HG02885 (cell line): ENCODE results near the gene PTPN20.

Experiments used
- ATAC-seq: cut with Tn5 transposase; IDR thresholded peaks from one replicate; pipeline ENCODE4 v1.9.1; 2021; ENCODE audit warnings: mild to moderate bottlenecking; ENCODE audit not compliant: unreplicated experiment, poor library complexity

PTPN20 gene

DNA sequence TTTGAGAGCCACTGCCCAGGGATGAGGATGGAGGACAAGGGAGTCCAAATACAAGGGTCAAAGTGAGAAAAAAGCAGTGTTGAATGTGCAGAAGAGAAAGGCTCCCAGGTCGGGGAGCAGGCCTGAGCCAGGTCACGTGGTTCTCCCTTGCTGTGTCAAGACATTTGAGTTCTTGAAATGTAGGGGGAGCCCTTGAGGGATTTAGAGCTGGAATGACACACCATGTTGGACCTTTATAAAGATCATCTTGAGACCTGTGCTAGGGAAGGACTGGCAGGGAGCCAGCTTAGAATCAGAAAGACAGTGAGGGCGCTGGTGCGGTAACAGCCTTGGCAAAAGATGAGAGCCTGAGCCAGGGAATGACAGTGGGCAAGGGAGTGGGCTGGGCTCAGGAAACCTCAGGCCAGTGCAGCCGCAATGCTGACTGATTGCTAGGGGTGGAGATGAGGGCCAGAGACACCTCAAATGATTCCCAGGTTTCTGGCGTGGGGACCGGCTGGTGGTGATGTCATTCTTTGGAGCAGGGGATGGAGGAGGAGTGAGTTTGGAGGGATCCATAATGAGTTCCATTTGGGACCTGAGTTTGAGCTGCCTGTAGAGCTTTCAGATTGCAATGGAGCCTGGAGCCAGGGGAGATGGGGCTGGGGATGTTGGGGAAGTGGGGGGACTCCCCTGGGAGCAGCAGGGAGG is 120.1 kb downstream of the PTPN20 start:
- ATAC-seq, result no peak

DNA sequence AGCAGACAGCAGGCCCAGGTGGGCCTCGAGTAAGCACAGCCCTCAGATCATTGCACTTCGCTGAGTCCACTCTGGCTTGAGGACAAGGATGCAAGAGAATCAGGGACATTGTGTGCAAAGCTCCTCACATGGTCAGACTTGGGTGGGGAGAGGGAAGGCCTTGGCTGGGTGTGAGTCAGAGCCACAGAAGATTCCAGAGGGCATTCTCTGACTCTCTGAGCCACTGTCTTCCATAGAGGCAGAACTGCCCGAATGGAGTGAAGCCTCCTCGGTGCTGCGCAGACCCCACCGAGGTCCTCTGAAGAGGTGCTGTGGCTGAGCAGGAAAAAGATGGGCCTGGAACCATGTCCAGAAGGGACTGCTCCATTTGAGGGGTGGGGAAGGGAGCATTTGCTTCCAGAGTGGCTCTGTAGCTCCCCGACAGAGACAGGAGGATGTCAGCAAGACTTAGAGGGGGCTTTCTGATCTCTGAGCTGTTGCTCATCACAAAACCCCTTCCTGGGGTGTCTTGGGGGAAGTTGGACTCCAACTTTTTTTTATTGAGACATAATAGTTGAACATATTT is 120.8 kb downstream of the PTPN20 start:
- no peak for ATAC-seq

DNA sequence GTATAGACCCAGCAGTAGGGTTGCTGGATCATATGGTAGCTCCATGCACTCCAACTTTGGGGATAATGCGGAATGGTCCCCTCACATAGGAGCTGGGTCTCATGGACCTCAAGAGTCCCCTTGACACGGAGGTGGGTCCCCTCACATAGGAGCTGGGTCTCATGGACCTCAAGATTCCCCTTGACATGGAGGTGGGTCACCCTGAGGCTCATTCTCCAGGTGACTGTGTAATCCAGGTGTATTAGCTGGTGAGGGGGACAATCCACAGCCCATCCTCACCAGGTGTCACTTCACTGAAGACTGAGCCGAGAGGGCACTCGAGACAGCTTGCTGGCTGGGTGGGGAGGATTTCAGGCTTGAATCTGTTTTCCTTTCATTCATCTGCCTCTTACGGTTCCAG is 121.9 kb downstream of the PTPN20 start:
- ATAC-seq, result no peak

DNA sequence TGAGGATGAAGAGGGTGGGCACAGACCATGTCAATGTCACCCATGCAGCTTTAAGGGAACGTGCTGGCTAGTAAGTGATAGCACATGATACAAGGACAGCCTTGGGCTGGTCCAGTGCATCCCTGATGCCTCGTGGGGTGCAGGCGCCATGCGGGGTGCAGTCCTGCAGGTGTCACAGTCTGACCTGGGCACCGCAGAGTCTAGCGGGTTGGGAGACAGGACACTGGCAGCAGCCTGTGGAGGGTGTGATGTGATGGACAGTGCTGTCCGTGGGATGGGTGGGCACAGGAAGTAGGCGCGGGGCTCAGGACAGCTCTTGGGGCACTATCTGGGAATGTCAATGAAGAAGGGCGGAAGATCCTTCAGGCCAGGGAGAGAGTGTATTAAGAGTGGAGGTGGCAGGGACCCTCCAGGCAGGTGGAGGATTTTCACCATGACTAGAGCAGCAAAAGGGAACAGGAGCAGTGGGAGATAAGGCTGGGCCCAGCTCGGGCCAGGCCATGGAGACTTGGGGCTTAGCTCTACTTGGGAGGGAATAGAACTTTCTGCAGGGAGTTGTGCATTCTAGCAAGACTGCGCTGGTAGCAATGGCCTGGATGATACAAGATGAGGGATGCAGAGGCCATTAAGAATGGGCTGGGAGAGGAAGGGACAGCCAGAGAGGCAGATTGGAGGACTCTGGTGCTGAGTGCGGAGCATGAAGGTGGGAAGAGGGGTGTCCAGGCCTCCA is 122.5 kb downstream of the PTPN20 start:
- no peak for ATAC-seq

DNA sequence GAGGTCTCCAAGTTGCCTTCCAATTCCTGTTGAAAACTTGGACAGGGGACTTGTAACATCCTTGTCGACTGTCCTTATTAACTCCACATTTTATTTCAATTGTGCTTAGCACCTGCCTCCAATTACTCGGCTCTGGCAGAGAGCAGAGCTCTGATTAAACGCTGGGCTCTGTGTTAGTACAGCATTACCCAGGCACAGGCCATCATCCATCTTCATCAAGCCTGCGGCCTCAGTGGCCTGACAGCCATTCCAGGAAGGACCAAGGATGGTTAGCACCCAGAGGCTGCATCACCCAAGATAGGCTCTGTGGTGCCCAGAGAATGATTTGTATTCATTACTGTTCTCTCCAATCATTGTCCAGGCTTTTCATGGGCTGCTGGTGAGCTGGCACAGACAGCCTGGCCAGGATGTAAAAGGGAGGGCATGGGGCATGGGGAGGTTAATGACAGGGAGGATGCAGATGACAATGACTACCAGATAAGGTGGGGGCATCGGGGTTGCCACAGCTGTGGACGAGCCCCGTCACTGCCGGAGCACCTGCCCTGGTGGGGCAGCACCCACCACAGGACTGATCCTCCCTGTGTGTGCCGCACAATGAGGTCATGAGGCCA is 123.3 kb downstream of the PTPN20 start:
- ATAC-seq, result no peak

DNA sequence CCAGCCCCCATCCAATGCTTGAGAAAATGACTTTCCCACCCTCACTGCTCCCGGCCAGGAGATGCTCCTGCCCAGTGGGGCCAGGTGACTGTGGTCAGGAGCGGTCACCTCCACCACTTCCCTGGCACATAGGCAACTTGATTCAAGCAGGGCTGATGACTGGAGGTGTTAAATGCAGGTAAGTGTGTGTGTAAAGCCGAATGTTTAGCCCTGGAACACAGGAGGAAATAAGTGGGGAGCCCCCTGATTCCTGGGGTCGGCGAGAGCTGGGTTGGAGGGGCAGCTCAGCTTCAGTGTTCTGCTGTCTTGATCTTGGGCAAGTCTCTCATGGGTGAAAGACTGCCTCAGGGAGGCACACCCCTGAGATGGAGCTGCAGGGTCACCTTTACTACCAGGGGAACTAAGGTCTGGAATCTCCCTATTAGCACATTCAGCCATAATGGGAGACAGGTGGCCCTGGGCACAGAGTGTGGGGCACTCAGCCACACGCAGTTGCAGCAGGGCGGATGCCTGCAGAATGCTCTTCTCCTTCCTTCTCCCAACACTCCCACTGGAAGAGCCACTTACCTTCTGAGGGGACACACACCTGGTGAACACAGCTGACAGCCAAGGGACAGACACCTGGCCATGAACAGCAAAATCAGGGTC is 124.1 kb downstream of the PTPN20 start:
- no peak for ATAC-seq

DNA sequence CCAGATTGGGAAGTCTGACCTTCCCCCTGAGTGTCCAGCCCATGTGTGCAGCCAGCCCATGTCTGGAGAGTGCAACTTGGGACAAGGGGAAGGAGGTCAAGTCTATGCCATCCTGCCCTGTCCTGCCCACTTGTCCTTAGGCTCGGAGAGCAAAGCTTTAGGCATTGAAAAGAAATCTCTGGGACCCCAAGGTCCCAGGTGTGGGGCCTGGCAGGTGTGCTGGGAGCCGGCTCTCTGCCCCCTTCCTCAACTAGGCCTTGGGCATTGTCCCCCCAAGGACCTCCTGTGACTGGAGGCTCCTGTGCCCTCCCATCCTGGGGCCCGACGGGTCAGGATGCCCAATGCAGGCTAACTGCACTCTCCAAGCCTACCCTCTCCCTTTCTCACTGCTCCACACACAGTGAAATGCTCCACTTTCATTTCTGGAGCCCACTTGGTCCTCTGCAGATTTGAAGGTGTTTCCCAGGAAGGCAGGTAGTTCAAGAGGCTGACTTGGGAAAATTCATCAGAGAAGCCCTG is 124.7 kb downstream of the PTPN20 start:
- ATAC-seq, result no peak

DNA sequence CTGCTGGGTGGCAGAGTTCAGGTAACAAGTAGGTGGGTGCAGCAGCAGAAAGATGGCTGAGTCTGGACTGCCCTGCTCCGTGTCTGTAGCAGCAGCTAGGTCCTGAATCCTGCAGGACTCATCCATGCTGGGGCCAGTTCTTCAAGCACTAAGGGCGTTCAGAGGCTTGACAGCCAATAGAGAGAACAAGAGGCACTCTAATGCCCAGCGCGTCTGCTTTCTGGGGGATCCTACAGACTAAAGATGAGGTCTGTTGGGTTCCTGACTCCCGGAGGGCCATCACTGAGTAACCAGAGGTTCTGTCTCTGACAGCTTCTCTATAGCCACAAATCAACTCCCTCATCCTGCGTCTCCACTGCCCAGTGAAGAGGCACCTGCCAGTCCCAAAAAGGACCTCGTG is 125.5 kb downstream of the PTPN20 start:
- no peak for ATAC-seq

DNA sequence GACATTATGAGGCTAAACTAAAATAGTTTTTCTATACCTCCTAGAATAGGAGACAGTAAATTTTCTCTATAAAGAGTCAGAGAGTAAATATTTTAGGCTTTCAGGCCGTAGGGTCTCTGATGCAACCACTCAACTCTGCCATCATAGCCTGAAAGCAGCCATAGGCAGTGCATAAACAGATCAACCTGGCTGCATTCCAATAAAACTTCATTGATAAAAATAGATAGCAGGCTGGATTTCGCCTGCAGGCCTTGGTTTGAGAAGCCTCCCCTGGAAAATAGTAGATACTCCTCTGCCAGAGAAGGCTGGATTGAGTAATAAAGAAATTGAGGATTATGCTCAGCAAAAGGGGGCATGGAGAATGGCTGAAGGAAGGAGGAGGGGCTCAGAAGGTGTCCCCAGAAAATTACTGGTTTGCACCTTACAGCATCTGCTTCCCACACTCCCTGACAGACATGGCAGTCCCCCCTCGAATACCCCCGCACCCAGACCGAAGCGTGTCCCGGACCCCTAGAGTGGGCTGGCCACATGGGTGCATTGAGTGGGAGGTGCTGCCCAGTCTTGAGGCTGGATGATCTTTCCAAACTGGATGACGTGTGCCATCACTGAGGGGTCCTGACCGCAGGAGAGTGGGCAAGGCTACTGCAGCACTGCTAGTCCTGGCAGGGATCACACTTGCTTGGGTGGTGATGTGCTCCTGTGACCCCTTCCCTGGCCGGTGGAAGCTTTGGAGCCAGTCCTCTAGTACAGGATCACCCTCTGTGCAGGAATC is 126.6 kb downstream of the PTPN20 start:
- no peak for ATAC-seq

DNA sequence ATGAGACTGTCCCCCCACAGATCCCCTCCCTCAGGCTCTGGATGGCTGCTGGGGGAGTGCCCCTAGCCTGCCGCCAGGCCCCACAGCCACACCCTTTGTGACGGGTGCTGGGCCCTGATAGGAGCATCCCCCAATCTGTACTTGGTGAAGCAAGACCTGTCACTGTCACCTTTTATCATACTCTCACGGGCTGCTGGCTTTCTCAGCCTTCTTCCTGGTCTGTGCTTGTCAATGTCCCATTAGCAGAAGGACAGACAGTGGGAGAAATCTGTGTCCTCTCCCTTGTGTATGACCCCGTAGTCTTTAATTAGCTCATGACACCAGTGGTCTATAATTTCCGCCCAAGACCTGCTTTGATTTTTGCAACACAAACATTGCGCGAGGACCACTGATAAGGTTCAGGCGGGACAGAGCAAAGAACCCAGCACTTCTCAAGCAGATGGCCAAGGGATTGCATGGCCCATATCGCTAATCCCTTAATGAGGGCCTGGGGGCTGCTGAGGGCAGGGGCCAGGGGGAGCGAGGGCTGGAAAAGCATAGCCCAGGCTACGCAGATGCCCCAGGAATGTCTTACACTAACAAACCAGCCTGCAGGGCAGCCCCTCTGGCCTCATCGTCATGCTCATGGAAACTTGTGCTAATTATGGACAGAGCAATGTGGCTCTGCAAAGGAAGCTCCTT is 127.8 kb downstream of the PTPN20 start:
- ATAC-seq, result no peak

DNA sequence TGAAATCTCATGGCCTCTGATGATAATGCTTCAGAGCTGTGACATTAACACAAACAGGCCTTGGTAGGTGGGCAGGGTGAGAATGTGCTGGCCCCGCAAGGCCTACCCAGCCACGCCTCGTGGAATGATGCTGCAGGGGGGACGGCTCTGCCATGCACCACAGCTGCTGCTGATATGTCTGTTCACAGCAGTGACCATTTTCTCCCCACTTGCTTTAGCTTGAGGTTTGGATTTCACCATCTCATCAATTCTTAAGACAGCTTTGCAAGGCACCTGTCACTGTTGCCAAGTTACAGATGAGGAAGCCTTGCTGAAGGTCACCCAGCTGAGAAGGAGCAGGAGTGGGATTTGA is 128.3 kb downstream of the PTPN20 start:
- ATAC-seq, result no peak

DNA sequence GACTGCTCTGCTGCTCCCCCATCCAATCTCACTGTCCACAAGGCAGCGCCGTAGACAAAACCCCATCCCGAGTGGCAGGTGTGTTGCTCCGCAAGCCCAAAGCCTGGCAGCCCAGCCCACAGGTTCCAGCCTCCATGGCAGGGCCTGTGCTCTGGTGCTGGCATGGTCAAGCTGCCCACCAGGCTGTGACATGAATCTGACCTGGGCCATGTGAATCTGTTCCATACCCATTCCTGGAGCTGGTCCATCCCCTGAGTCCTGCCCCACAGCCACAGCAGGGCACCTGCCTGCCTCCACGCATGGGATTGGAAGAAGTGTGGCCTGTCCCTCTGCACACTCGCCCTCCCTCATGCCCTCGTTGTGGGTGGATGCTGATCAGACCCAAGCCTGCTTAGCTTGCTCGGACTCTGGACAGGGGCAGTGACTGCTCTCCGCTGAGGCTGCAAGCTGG is 128.8 kb downstream of the PTPN20 start:
- no peak for ATAC-seq

DNA sequence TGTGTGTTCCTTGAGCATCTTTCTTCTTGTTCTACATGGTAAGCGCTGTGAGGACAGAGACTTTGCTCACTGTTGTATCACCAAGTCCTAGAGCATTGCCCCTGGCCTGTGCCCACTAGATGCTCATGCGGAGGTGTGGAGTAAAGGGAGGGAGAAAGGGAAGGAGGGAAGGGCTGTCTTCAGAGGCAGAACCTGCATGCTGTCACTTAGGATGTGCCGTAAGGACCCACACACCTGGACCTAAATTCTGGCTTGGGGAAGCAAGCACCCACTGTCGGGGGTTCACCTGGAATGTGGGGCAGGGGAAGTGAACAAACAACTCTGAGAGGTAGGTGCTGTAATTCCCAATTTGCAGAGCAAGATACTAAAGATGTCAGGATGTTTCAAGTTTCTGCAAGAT is 129.5 kb downstream of the PTPN20 start:
- no peak for ATAC-seq

DNA sequence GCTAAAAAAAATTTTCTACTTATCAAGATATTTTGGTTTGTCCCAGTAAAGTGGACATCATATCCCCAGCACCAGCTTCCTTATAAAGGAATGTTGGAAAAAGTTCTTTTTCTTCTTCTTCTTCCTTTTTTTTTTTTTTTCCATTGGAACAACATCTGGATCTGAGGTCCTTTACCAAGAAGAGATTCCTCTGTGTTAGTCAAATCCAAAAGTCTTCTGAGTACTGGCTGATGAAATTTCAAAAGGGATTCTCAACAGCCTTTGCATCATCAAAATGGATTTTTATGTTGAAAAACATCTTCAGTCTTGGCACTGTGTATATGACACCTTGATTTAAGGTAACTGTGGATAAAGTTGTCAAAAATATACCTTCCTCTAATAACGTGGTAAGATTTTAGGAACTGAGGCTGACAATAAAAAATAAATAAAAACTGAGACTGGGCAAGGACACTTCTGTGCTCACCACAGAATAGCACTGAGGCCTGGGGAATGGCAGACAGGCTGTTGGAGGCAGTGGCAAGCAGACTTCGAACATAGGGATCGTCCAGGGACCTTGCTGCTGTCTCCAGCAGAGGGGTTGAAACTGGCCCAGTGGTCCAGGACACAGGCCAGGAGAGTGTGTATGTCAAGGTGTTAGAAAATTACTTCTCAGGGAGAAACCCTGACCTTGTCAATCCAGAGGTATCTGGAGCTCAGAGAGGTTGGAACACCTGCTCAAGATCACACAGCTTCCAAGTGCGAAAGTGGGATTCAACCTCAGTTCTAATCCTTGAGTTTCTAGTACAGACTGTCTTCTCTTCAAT is 130.4 kb downstream of the PTPN20 start:
- no peak for ATAC-seq

DNA sequence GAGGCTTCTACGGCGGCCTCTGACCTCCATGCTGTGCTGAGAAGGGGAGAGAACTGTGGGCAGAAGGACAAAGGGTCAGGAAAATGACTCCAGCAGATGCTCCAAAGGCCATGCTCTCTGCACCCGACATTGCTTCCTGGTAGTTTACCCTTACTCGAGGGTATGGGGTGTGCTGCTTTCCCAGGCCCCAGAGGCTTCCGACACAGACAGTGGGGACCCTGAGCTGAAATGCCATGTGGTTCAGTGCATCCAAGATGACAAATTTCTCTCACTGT is 130.9 kb downstream of the PTPN20 start:
- no peak for ATAC-seq

DNA sequence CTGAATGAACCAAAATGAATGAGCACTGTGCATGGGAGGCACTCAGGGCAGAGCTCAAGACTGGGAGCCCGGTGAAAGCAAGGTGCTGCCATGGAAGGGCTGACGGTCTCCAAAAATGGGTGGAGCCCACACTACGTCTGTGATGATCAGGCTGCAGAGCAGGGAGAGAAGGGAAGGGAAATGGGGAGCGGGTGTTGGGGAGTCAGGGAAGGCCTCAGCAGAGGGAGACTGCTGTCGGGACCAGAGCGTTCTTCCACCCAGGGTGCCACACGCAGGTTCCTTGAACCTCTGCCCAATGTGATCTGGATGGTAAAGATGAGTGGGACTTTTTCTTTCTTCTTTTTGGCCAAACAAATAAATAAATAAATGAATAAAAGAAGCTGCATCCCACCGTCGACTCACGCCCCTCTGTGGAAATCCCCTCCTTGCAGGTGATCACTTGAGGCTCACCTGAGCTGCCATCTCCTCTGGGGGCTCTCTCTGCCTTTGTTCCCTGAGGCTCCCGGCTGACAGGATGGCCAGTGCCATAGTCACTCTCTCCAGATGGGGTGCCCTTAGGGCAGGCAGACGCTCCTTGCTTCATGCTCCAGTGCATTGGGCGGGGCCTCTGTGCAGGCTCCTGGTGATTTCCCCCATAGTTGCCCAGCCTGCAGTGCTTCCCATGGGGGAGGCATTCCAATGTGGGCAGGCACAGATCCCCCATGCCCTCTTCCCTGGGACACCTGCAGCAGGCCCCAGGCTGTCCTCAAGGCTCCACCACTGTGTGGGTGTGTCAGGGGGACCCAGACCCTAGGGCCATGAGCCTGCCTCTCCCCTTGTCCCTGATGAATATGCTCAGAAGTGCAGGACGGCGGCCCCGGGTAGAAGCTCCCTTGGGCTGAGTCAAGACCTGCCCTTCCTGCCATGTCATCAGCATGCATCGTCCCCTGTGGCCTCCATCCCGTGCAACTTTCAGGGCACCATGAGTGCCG is 131.8 kb downstream of the PTPN20 start:
- no peak for ATAC-seq

DNA sequence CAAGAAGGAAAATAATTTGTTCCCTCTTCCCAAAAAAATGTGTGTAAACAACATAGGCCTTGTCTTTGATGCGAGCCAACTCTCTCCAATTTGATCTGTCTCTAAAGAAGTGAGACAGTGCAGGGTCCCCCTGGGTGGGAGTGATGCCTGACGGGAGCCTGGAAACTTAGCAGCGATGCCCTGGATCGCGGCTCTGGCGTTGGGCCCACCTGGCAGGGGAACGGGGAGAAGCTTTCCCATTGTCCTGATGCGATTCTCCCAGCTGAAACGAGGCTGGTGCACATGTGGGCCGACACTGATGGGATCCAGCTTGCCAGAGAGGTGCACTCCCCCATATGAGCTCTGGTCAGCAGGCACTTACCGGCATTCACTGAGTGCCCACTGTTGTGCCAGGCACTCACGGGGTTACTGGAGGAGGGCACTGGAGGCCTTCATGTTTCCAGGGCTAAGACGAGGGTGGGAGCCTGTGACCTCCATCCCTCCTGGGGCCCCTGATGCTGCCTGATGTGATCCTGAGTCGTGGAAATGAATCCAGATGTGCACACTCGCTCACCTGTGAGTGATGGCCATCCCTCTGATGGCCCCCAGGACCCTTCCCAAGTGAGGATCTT is 132.8 kb downstream of the PTPN20 start:
- no peak for ATAC-seq
